Endothelial cell of umbilical vein (primary cell): Measurements from ENCODE around the gene PCDH19. TPM values are rescaled to one million over a fixed set of nuclear protein-coding genes. Genes with fewer than 3 reads are reported as not detected.

ENCODE experiments used
- BruUV-seq: library from RNA; stranded (reverse); fragments of 400-500 nt; replicated peaks from 2 replicates; lab custom pipeline; 2021; lab: Mats Ljungman, UMichigan
- CTCF ChIA-PET: fragments of 300-600, 350-600 bp; sonication (Branson Sonifier 250); formaldehyde crosslinking; loops from one replicate; lab custom pipeline; 2021; ENCODE audit warnings: antibody characterized with exemption, inconsistent platforms; lab: Charles Lee
- POLR2A ChIA-PET: fragments of 300-600, 350-600 bp; sonication (Branson Sonifier 250); formaldehyde crosslinking; loops from one replicate; lab custom pipeline; 2021; ENCODE audit warnings: antibody characterized with exemption, inconsistent platforms; lab: Charles Lee
- DNase-seq: peaks from one replicate; pipeline ENCODE4 v3.0.0-alpha.2; 2011; ENCODE audit warnings: low read depth, low spot score
- FAIRE-seq: peaks from 2 replicates; lab custom pipeline; 2011; peaks lifted over from hg19 to GRCh38; lab: Jason Lieb, UNC
- H2AFZ ChIP-seq: 2 replicates; pipeline ENCODE4 v1.6.0; 2012; ENCODE audit warnings: low read depth, low read length, control low read depth, inconsistent platforms
- H3K27ac ChIP-seq: 2 replicates; pipeline ENCODE4 v1.5.1; 2011; ENCODE audit warnings: low read depth, mild to moderate bottlenecking, control low read depth, low read length, moderate library complexity; ENCODE audit not compliant: insufficient read depth
- H3K27me3 ChIP-seq, 2 experiments: 2 replicates each; pipeline versions ENCODE4 v1.6.0 to v1.6.1; 2011; ENCODE audit warnings: low read length in 2 of 2, mixed read lengths in 1 of 2; ENCODE audit not compliant: control insufficient read depth in 2 of 2, insufficient read depth in 2 of 2
- H3K36me3 ChIP-seq, 2 experiments: 2 replicates in 1 of 2; 3 replicates in 1 of 2; pipeline ENCODE4 v1.5.1; 2011; ENCODE audit warnings: low read length in 2 of 2, mild to moderate bottlenecking in 1 of 2, moderate library complexity in 1 of 2; ENCODE audit not compliant: control insufficient read depth in 2 of 2, insufficient read depth in 2 of 2; ENCODE audit errors: extremely low read depth in 1 of 2
- H3K4me1 ChIP-seq: 3 replicates; pipeline ENCODE4 v1.5.1; 2011; ENCODE audit warnings: mild to moderate bottlenecking, low read length; ENCODE audit not compliant: control insufficient read depth, insufficient read depth; ENCODE audit errors: extremely low read depth
- H3K4me2 ChIP-seq: 2 replicates; pipeline ENCODE4 v1.6.1; 2011; ENCODE audit warnings: low read length, control low read depth, mixed read lengths; ENCODE audit not compliant: insufficient read depth
- H3K4me3 ChIP-seq, 3 experiments: fragments of 200-600 bp in 1 of 3; sonication (generic), shearing (Covaris generic) in 1 of 3; replicated peaks in 1 of 3; 2 replicates each; pipeline ENCODE4 v1.5.1; 2011 to 2016; ENCODE audit warnings: control low read depth in 3 of 3, low read length in 3 of 3, mild to moderate bottlenecking in 2 of 3, inconsistent platforms in 1 of 3, low read depth in 1 of 3, moderate library complexity in 1 of 3; ENCODE audit not compliant: insufficient read depth in 1 of 3
- H3K79me2 ChIP-seq: 2 replicates; pipeline ENCODE4 v1.6.0; 2012; ENCODE audit warnings: low read length, inconsistent platforms; ENCODE audit not compliant: control insufficient read depth, insufficient read depth
- H3K9ac ChIP-seq: replicated peaks from 2 replicates; pipeline ENCODE3; 2011; ENCODE audit warnings: low read length, control low read depth; ENCODE audit not compliant: insufficient read depth; ENCODE audit errors: extremely low read depth
- H3K9me1 ChIP-seq: replicated peaks from 3 replicates; pipeline ENCODE4 v1.6.0; 2011; ENCODE audit warnings: mild to moderate bottlenecking, low read length; ENCODE audit not compliant: control insufficient read depth, insufficient read depth; ENCODE audit errors: extremely low read depth
- H3K9me3 ChIP-seq: replicated peaks from 2 replicates; pipeline ENCODE4 v1.5.1; 2012; ENCODE audit warnings: low read length, inconsistent platforms; ENCODE audit not compliant: control insufficient read depth, insufficient read depth
- H4K20me1 ChIP-seq: replicated peaks from 2 replicates; pipeline ENCODE3; 2011; ENCODE audit warnings: mild to moderate bottlenecking, low read length; ENCODE audit not compliant: control insufficient read depth, insufficient read depth; ENCODE audit errors: extremely low read depth
- CTCF ChIP-seq, 2 donors: IDR thresholded peaks; 1 replicate in 1 of 2; 2 replicates in 1 of 2; pipeline ENCODE4 v1.5.1; 2011; ENCODE audit warnings: low read length in 2 of 2, mild to moderate bottlenecking in 2 of 2, moderate library complexity in 2 of 2, control low read depth in 1 of 2, inconsistent platforms in 1 of 2, low read depth in 1 of 2; ENCODE audit not compliant: insufficient read depth in 1 of 2; ENCODE audit errors: extremely low read depth in 1 of 2
- JUN ChIP-seq: IDR thresholded peaks from 2 replicates; pipeline ENCODE4 v1.6.1; 2011; ENCODE audit warnings: borderline replicate concordance, low read depth; ENCODE audit not compliant: insufficient read length, insufficient read depth
- POLR2A ChIP-seq: IDR thresholded peaks from 2 replicates; pipeline ENCODE4 v1.6.1; 2012; ENCODE audit warnings: low read depth, mild to moderate bottlenecking, control low read depth, low read length
- dilution Hi-C: fragments of 300-500 bp; cut with MboI; formaldehyde crosslinking; loops from one replicate; pipeline ENCODE4 v1.15.0; 2019; ENCODE audit warnings: low sequenced_read_pairs; ENCODE audit not compliant: extremely low pct_ligation_motif_present
- intact Hi-C: fragments of 100-400 bp; cut with micrococcal nuclease; formaldehyde crosslinking; loops from one replicate; pipeline ENCODE4 v1.10.0; 2022
- polyA plus RNA-seq, 4 experiments: library from polyadenylated mRNA; depleted of rRNA in 3 of 4; stranded (reverse) in 3 of 4; unstranded in 1 of 4; fragments of >200 nt; gene quantifications; 2 replicates each; pipeline versions ENCODE4 v1.2.1 to v1.2.3, GENCODE V29; 2011 to 2012; ENCODE audit warnings: missing spikeins in 1 of 4
- total RNA-seq: library from RNA; stranded (reverse); gene quantifications from 2 replicates; pipeline ENCODE4 v1.2.3, GENCODE V29; 2021

PCDH19 gene
- total and polyA plus RNA-seq, 2 donors (not counting 3 experiments of a cell fraction or from before 2014, with no cell fraction given): 1.2 to 4.3 TPM

DNA sequence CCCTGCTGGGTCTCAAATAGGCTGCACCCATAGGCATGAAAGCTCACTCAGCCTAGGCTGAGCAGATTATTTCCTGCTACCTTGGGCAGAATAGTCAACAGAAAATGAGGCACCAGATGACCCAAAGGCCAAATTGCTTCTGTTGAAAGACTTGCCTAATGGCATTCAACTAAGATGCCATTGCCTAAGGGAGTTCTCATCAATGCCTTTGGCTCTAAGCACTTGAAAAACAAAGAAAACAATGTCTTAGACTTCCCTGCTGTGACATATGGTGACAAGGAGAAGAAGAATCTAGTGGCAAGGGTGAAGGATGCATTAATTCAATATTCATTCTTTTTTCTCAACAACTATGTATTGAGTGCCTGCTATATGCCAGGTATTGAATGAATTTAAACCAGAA is 25.7 kb upstream of the PCDH19 start:
- CTCF ChIA-PET: interaction anchor here (4.9 kb wide), 1 partner anchor 12 kb away, joined by 22 read pairs; no protein-coding TSS in a partner anchor
- H3K9me3 ChIP-seq: no peaks in the 10 kb centered on the region
- no peaks in the 10 kb centered on the region for H3K27me3 ChIP-seq
- H3K4me2 ChIP-seq: no peak overlapping the region
- POLR2A ChIA-PET: no interaction called here
- dilution Hi-C loops: no loop called here
- no peaks in the 10 kb centered on the region for H3K4me1 ChIP-seq
- BruUV-seq: no TSS peak
- FAIRE-seq (no peak), DNase-seq (no peak)
- no peaks in the 10 kb centered on the region for H4K20me1 ChIP-seq
- no peak overlapping the region for H3K9ac ChIP-seq
- no peaks in the 10 kb centered on the region for H3K79me2 ChIP-seq
- H3K36me3 ChIP-seq: no peaks in the 10 kb centered on the region
- H3K9me1 ChIP-seq: no peaks in the 10 kb centered on the region
- TF ChIP-seq CTCF (IDR thresholded peaks at IDR 0.05; ENCODE audit: extremely low read depth in 1 of 2, insufficient read depth in 1 of 2, low read depth in 1 of 2, low read length in 2 of 2): no peak
- no peak for TF ChIP-seq POLR2A
- H2AFZ ChIP-seq: no peak overlapping the region
- no peak overlapping the region for H3K27ac ChIP-seq
- H3K4me3 ChIP-seq: no peak overlapping the region
- intact Hi-C loops: no loop called here

DNA sequence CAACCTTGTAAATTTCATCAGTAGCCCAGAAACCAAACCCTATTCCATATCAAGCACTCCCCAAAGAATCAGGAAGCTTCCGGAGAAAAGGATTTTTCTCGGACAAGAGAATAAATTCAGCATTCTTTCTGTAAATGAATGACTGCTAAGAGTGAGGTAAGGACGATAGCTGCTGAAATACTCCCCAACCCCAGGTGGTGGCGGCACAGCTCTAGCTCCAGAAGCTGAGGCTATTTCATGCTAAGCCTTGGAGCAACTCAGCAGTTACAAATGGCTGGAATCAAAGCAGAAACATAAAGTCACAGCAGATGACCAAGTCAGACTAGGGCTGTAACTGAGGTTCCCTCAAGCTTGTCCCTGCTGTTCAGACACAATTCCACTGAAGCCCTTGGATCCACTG is 13.9 kb upstream of the PCDH19 start:
- Histone ChIP-seq H3K4me3 (no peak overlapping the region), H3K4me1 (no peaks in the 10 kb centered on the region), H3K4me2 (no peak overlapping the region), H2AFZ (no peak overlapping the region), H3K9ac (no peak overlapping the region), H3K79me2 (no peaks in the 10 kb centered on the region), H3K27ac (no peak overlapping the region), H3K9me1 (no peaks in the 10 kb centered on the region), H3K27me3 (no peaks in the 10 kb centered on the region), H3K36me3 (no peaks in the 10 kb centered on the region), H3K9me3 (no peaks in the 10 kb centered on the region), H4K20me1 (no peaks in the 10 kb centered on the region)
- dilution Hi-C loops (no loop called here), intact Hi-C loops (no loop called here)
- FAIRE-seq (peak; percentile 73), DNase-seq (peak; percentile 32)
- CTCF ChIA-PET: interaction anchor here (0.8 to 2.1 kb wide), 8 partner anchors 9 to 344 kb away, joined by 3 to 9 read pairs (median 5); no protein-coding TSS in a partner anchor
- peak; percentile 7 to 43 for TF ChIP-seq CTCF (IDR thresholded peaks at IDR 0.05; ENCODE audit: extremely low read depth in 1 of 2, insufficient read depth in 1 of 2, low read depth in 1 of 2, low read length in 2 of 2)
- no peak for TF ChIP-seq JUN
- no peak for TF ChIP-seq POLR2A
- POLR2A ChIA-PET: no interaction called here
- no TSS peak for BruUV-seq
